HepG2 (cell line): ENCODE data around the gene EPHB4. TPM values are rescaled to one million over a fixed set of nuclear protein-coding genes. Genes with fewer than 3 reads are reported as not detected.

ENCODE experiments used
- ATAD3A ChIP-seq: sonication (generic); formaldehyde crosslinking; IDR thresholded peaks from 2 replicates; pipeline ENCODE4 v1.4.0; 2020; ENCODE audit warnings: missing genetic modification reagents
- FOSL2 ChIP-seq: sonication (generic); formaldehyde crosslinking; IDR thresholded peaks from 2 replicates; pipeline ENCODE4 v1.4.0; 2020; ENCODE audit warnings: missing genetic modification reagents
- GATA4 ChIP-seq: sonication (generic); IDR thresholded peaks from 2 replicates; pipeline ENCODE4 v1.6.1; 2016; ENCODE audit warnings: antibody characterized with exemption, low read depth, borderline replicate concordance
- ISL2 ChIP-seq: sonication (generic); formaldehyde crosslinking; IDR thresholded peaks from 2 replicates; pipeline ENCODE4 v1.5.0; 2020; ENCODE audit warnings: missing genetic modification reagents
- KLF9 ChIP-seq: IDR thresholded peaks from 2 replicates; pipeline ENCODE4 v1.6.1; 2016; ENCODE audit warnings: low read depth
- MBNL3 ChIP-seq: fragments of 250-450 bp; sonication (Bioruptor Pico); conservative IDR thresholded peaks from 2 replicates; pipeline ENCODE4 v1.8.0; 2022; ENCODE audit warnings: mild to moderate bottlenecking, inconsistent platforms
- NPAS2 ChIP-seq: sonication (generic); formaldehyde crosslinking; IDR thresholded peaks from 2 replicates; pipeline ENCODE4 v1.8.0; 2022; ENCODE audit warnings: mild to moderate bottlenecking, missing genetic modification reagents, borderline replicate concordance
- NR2C2 ChIP-seq: sonication (generic); formaldehyde crosslinking; IDR thresholded peaks from 2 replicates; pipeline ENCODE4 v1.4.0; 2020; ENCODE audit warnings: missing genetic modification reagents, mild to moderate bottlenecking, moderate library complexity, borderline replicate concordance
- SP140L ChIP-seq: sonication (generic); formaldehyde crosslinking; IDR thresholded peaks from 2 replicates; pipeline ENCODE4 v1.4.0; 2020; ENCODE audit warnings: missing genetic modification reagents, borderline replicate concordance
- SSRP1 ChIP-seq: IDR thresholded peaks from 2 replicates; pipeline ENCODE4 v1.6.1; 2016; ENCODE audit warnings: control low read depth
- ZC3H13 ChIP-seq: sonication (generic); formaldehyde crosslinking; IDR thresholded peaks from 2 replicates; pipeline ENCODE4 v1.8.1; 2023; ENCODE audit warnings: mild to moderate bottlenecking, missing genetic modification reagents, moderate library complexity
- ZEB1 ChIP-seq: IDR thresholded peaks from 2 replicates; pipeline ENCODE4 v1.6.1; 2012; ENCODE audit warnings: mild to moderate bottlenecking, low read depth, inconsistent platforms; ENCODE audit not compliant: insufficient replicate concordance
- ZNF260 ChIP-seq: sonication (generic); formaldehyde crosslinking; IDR thresholded peaks from 2 replicates; pipeline ENCODE4 v1.4.0; 2020; ENCODE audit warnings: missing genetic modification reagents, low read depth, mild to moderate bottlenecking, borderline replicate concordance
- ZNF572 ChIP-seq: sonication (generic); formaldehyde crosslinking; IDR thresholded peaks from 2 replicates; pipeline ENCODE4 v1.5.1; 2020; ENCODE audit warnings: mild to moderate bottlenecking, missing genetic modification reagents
- ZNF670 ChIP-seq: sonication (generic); formaldehyde crosslinking; IDR thresholded peaks from 2 replicates; pipeline ENCODE4 v1.8.0; 2022; ENCODE audit warnings: mild to moderate bottlenecking, missing genetic modification reagents, borderline replicate concordance
- ZNF775 ChIP-seq: sonication (generic); formaldehyde crosslinking; IDR thresholded peaks from 2 replicates; pipeline ENCODE4 v1.4.0; 2020; ENCODE audit warnings: missing genetic modification reagents, mild to moderate bottlenecking, moderate library complexity, borderline replicate concordance
- polyA plus RNA-seq, 8 experiments: library from polyadenylated mRNA; depleted of rRNA in 3 of 8; stranded (reverse) in 7 of 8; unstranded in 1 of 8; fragments of >200 nt; fragmentation: Illumina TruSeq in 4 of 8; extraction: Trizol in 4 of 8; gene quantifications; 2 replicates each; pipeline versions ENCODE4 v1.2.1 to v1.2.3, GENCODE V29; 2011 to 2016; ENCODE audit warnings: low read depth in 4 of 8, missing spikeins in 1 of 8, mixed read lengths in 1 of 8; ENCODE audit not compliant: insufficient read depth in 1 of 8
- total RNA-seq, 5 experiments: library from RNA; depleted of rRNA; stranded (reverse); fragments of >200 nt; fragmentation: Illumina TruSeq; extraction: Trizol; gene quantifications; 2 replicates each; pipeline ENCODE4 v1.2.3, GENCODE V29; 2016; ENCODE audit warnings: low read depth in 1 of 5
- TF ChIP-seq, protein P1 (sequence below): sonication (generic); formaldehyde crosslinking; conservative IDR thresholded peaks from 2 replicates; pipeline ENCODE4 v1.8.1; 2023; ENCODE audit warnings: missing genetic modification reagents
- TF ChIP-seq, protein P2 (sequence below): sonication (generic); formaldehyde crosslinking; IDR thresholded peaks from 2 replicates; pipeline ENCODE4 v1.8.0; 2022; ENCODE audit warnings: missing genetic modification reagents, mild to moderate bottlenecking, inconsistent platforms, borderline replicate concordance
- TF ChIP-seq, protein P3 (sequence below): sonication (generic); formaldehyde crosslinking; IDR thresholded peaks from 2 replicates; pipeline ENCODE4 v1.8.1; 2022; ENCODE audit warnings: low read depth, mild to moderate bottlenecking, missing genetic modification reagents
- TF ChIP-seq, protein P4 (sequence below): sonication (generic); formaldehyde crosslinking; conservative IDR thresholded peaks from 2 replicates; pipeline ENCODE4 v1.8.0; 2022; ENCODE audit warnings: low read depth, missing genetic modification reagents
- TF ChIP-seq, protein P5 (sequence below): sonication (generic); formaldehyde crosslinking; IDR thresholded peaks from 2 replicates; pipeline ENCODE4 v1.8.0; 2022; ENCODE audit warnings: low read depth, missing genetic modification reagents

Gene EPHB4
- total and polyA plus RNA-seq, 2 of the 13 experiments (the other 11 are each of a cell fraction or from before 2014, with no cell fraction given): 61.4 to 69.6 TPM

DNA sequence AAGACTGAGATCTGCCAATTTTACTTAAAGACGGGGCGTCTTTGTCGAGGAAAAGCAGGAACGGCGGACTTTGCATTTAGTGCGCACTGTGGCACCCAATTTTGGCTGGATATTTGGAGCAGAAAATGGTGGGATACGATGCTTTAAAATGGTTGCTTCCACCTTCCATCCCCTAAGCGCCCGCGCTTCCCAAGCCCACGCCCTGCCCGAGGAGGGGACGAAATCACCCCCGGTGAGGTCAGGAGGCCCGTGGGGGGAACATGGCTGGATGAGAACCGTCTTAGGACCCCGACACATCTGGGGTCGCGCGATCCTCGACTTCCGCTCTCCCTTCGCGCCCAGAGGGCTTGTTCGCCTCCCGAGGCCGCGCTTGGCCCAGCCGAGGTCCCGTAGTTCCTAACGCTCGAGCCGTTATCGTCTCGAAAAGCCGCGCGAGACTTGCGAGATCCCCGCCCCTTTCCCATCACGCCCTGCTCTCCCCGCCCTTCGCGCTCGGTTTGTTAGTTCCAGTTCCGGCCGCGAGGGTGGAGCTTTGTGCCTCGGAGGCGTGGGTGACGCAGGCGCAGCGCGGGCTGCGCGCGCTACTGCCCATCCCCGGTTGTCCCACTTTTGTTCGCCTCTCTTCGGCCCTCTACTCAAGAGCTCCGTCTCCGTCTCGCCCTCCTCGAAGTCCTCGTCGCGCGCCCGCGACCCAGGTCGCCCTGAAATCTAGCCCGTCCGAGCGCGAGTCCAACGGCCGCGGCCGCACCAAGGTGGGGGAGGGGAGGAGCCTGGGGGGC is 47.4 kb upstream of the EPHB4 start, which contains the start of gene SRRT (continued):
- TF ChIP-seq, protein P1, sequence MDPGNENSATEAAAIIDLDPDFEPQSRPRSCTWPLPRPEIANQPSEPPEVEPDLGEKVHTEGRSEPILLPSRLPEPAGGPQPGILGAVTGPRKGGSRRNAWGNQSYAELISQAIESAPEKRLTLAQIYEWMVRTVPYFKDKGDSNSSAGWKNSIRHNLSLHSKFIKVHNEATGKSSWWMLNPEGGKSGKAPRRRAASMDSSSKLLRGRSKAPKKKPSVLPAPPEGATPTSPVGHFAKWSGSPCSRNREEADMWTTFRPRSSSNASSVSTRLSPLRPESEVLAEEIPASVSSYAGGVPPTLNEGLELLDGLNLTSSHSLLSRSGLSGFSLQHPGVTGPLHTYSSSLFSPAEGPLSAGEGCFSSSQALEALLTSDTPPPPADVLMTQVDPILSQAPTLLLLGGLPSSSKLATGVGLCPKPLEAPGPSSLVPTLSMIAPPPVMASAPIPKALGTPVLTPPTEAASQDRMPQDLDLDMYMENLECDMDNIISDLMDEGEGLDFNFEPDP (CRISPR knock-in tag): no peak
- no peak for TF ChIP-seq ZNF670 (CRISPR knock-in tag)
- TF ChIP-seq NR2C2 (CRISPR knock-in tag): peak; percentile 86
- TF ChIP-seq ZNF775: no peak
- TF ChIP-seq, protein P2, sequence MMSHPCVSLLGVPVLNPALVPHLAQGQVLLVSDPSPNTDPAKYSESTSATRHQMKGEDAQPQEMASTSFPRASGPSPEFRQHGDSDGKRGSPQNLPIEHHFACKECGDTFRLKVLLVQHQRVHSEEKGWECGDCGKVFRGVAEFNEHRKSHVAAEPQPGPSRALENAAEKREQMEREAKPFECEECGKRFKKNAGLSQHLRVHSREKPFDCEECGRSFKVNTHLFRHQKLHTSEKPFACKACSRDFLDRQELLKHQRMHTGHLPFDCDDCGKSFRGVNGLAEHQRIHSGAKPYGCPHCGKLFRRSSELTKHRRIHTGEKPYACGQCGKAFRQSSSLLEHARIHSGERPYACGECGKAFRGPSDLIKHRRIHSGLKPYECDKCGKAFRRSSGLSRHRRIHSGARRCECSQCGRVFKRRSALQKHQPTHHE (CRISPR knock-in tag): peak; percentile 80
- TF ChIP-seq SSRP1 (CRISPR knock-in tag): no peak
- TF ChIP-seq, protein P3, sequence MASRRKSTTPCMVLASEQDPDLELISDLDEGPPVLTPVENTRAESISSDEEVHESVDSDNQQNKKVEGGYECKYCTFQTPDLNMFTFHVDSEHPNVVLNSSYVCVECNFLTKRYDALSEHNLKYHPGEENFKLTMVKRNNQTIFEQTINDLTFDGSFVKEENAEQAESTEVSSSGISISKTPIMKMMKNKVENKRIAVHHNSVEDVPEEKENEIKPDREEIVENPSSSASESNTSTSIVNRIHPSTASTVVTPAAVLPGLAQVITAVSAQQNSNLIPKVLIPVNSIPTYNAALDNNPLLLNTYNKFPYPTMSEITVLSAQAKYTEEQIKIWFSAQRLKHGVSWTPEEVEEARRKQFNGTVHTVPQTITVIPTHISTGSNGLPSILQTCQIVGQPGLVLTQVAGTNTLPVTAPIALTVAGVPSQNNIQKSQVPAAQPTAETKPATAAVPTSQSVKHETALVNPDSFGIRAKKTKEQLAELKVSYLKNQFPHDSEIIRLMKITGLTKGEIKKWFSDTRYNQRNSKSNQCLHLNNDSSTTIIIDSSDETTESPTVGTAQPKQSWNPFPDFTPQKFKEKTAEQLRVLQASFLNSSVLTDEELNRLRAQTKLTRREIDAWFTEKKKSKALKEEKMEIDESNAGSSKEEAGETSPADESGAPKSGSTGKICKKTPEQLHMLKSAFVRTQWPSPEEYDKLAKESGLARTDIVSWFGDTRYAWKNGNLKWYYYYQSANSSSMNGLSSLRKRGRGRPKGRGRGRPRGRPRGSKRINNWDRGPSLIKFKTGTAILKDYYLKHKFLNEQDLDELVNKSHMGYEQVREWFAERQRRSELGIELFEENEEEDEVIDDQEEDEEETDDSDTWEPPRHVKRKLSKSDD (CRISPR knock-in tag): peak; percentile 82; the same call in 1 of the 2 replicates
- TF ChIP-seq, protein P4, sequence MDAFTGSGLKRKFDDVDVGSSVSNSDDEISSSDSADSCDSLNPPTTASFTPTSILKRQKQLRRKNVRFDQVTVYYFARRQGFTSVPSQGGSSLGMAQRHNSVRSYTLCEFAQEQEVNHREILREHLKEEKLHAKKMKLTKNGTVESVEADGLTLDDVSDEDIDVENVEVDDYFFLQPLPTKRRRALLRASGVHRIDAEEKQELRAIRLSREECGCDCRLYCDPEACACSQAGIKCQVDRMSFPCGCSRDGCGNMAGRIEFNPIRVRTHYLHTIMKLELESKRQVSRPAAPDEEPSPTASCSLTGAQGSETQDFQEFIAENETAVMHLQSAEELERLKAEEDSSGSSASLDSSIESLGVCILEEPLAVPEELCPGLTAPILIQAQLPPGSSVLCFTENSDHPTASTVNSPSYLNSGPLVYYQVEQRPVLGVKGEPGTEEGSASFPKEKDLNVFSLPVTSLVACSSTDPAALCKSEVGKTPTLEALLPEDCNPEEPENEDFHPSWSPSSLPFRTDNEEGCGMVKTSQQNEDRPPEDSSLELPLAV (CRISPR knock-in tag): 0 out of 2 replicates have a peak, but pooled peaks have one; percentile 60
- TF ChIP-seq SP140L (CRISPR knock-in tag): peak; percentile 34; the same call in 1 of the 2 replicates
- peak; percentile 21; the same call in 1 of the 2 replicates for TF ChIP-seq GATA4
- TF ChIP-seq, protein P5, sequence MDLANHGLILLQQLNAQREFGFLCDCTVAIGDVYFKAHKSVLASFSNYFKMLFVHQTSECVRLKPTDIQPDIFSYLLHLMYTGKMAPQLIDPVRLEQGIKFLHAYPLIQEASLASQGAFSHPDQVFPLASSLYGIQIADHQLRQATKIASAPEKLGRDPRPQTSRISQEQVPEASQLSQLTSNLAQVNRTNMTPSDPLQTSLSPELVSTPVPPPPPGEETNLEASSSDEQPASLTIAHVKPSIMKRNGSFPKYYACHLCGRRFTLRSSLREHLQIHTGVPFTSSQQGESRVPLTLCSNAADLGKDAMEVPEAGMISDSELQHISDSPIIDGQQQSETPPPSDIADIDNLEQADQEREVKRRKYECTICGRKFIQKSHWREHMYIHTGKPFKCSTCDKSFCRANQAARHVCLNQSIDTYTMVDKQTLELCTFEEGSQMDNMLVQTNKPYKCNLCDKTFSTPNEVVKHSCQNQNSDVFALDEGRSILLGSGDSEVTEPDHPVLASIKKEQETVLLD (CRISPR knock-in tag): peak; percentile 91
- peak; percentile 29; the same call in 1 of the 2 replicates for TF ChIP-seq ISL2 (CRISPR knock-in tag)
- TF ChIP-seq ZNF260 (CRISPR knock-in tag): no peak
- TF ChIP-seq ZNF572 (CRISPR knock-in tag): no peak
- no peak for TF ChIP-seq KLF9 (CRISPR knock-in tag)
- TF ChIP-seq ATAD3A (CRISPR knock-in tag): no peak
- 0 out of 2 replicates have a peak, but pooled peaks have one; percentile 22 for TF ChIP-seq NPAS2 (CRISPR knock-in tag)
- no peak for TF ChIP-seq MBNL3 (CRISPR knock-in tag)
- TF ChIP-seq ZC3H13: peak; percentile 83
- TF ChIP-seq FOSL2 (CRISPR knock-in tag): no peak; the same call in 1 of the 2 replicates
- TF ChIP-seq ZEB1: no peak
